ENCODE data around the gene OPN4.

The OPN4 gene

GRCh38 chr10:86647773-86648703 is 6.3 kb upstream of the OPN4 start:
- no peak for DNase-seq (ENCODE audit: low read depth)

- DNase-seq (ENCODE audit: low read depth): no peak
Measured at GRCh38 chr10:86648704-86649427, 5.5 kb upstream of the OPN4 start.

GRCh38 chr10:86649471-86650150 is 4.7 kb upstream of the OPN4 start:
- no peak for DNase-seq (ENCODE audit: low read depth)

GRCh38 chr10:86650151-86650550 is 4.2 kb upstream of the OPN4 start:
- no peak for DNase-seq (ENCODE audit: low read depth)

- DNase-seq (ENCODE audit: low read depth): no peak
Measured at GRCh38 chr10:86651021-86651471, 3.3 kb upstream of the OPN4 start.

GRCh38 chr10:86651631-86652331 is 2.6 kb upstream of the OPN4 start:
- DNase-seq (ENCODE audit: low read depth): no peak

- no peak for DNase-seq (ENCODE audit: low read depth)
Measured at GRCh38 chr10:86652361-86653202, 1.8 kb upstream of the OPN4 start.

- DNase-seq (ENCODE audit: low read depth): no peak
Measured at GRCh38 chr10:86653379-86653778, 968 bp upstream of the OPN4 start.

GRCh38 chr10:86653987-86654386 is 360 bp upstream of the OPN4 start:
- no peak for DNase-seq (ENCODE audit: low read depth)

GRCh38 chr10:86655173-86655540 is 810 bp downstream of the OPN4 start:
- no peak for DNase-seq (ENCODE audit: low read depth)

- no peak for DNase-seq (ENCODE audit: low read depth)
Measured at GRCh38 chr10:86655596-86655995, 1.2 kb downstream of the OPN4 start.

GRCh38 chr10:86657011-86657395 is 2.7 kb downstream of the OPN4 start:
- DNase-seq (ENCODE audit: low read depth): no peak

GRCh38 chr10:86657396-86658011 is 3.2 kb downstream of the OPN4 start:
- DNase-seq (ENCODE audit: low read depth): no peak

GRCh38 chr10:86658261-86658741 is 4.0 kb downstream of the OPN4 start:
- no peak for DNase-seq (ENCODE audit: low read depth)

- no peak for DNase-seq (ENCODE audit: low read depth)
Measured at GRCh38 chr10:86658751-86659150, 4.4 kb downstream of the OPN4 start.

GRCh38 chr10:86659161-86659691 is 4.9 kb downstream of the OPN4 start:
- DNase-seq (ENCODE audit: low read depth): no peak

- no peak for DNase-seq (ENCODE audit: low read depth)
Measured at GRCh38 chr10:86659721-86660453, 5.5 kb downstream of the OPN4 start.

GRCh38 chr10:86661161-86662025 is 7.0 kb downstream of the OPN4 start:
- no peak for DNase-seq (ENCODE audit: low read depth)

All from non-pigmented ciliary epithelial cell (primary cell).